Astrocyte (in vitro differentiated cells and primary cell): ENCODE results near the gene ADAMTS13.

Source experiments
- EZH2 ChIP-seq: IDR thresholded peaks from 2 replicates; pipeline ENCODE4 v1.6.1; 2012; ENCODE audit warnings: mild to moderate bottlenecking, low read length, inconsistent platforms; ENCODE audit not compliant: insufficient read depth
- TF ChIP-seq, protein P1 (sequence below): IDR thresholded peaks from 2 replicates; pipeline ENCODE4 v1.5.1; 2011; ENCODE audit warnings: low read depth, mild to moderate bottlenecking, inconsistent platforms, low read length, moderate library complexity; ENCODE audit not compliant: insufficient read depth

DNA sequence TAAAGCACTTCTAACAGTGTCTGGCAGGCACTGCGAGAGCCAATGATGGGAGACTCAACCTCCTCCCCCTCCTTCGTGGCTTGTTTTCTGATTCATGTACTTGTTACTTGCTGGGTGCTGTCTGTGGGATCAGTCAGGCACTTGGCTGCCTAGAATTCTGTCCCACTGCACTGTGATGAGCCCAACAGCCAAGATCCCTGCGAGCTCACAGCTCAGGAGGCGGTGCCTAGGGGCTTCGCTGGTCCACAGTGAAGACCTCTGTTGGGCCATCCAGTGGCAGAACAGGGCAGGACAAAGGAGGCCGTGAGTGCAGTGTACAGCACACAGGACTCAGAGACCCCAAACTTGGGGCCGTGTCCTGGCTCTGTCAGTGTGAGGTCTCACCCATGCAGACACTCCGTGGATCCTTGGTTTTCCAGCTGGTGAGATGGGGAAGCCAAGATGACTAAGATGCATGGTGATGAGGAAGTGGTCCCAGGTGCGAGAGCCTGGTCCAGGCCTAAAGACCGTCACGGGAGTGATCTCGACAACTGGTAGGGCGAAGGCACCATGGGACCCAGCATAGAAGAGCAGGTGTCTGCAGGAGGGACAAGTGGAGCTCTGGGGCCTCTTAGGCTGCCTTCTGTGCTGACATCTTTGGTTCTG, 83.1 kb downstream of the ADAMTS13 start:
- TF ChIP-seq, protein P1, sequence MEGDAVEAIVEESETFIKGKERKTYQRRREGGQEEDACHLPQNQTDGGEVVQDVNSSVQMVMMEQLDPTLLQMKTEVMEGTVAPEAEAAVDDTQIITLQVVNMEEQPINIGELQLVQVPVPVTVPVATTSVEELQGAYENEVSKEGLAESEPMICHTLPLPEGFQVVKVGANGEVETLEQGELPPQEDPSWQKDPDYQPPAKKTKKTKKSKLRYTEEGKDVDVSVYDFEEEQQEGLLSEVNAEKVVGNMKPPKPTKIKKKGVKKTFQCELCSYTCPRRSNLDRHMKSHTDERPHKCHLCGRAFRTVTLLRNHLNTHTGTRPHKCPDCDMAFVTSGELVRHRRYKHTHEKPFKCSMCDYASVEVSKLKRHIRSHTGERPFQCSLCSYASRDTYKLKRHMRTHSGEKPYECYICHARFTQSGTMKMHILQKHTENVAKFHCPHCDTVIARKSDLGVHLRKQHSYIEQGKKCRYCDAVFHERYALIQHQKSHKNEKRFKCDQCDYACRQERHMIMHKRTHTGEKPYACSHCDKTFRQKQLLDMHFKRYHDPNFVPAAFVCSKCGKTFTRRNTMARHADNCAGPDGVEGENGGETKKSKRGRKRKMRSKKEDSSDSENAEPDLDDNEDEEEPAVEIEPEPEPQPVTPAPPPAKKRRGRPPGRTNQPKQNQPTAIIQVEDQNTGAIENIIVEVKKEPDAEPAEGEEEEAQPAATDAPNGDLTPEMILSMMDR = no peak
- no peak for TF ChIP-seq EZH2
